Glutamatergic neuron (in vitro differentiated cells): Measurements from ENCODE around the gene SMAD2. TPM values are rescaled to one million over a fixed set of nuclear protein-coding genes. Genes with fewer than 3 reads are reported as not detected.

Experiments
- DNase-seq: peaks from one replicate; pipeline ENCODE4 v3.0.0; 2022
- H3K27ac Mint-ChIP-seq: one replicate; pipeline ENCODE4 v1.8.0; 2020; ENCODE audit warnings: mild to moderate bottlenecking, mixed read lengths, inconsistent platforms; ENCODE audit not compliant: unreplicated experiment
- H3K27me3 Mint-ChIP-seq: one replicate; pipeline ENCODE4 v1.8.0; 2020; ENCODE audit warnings: mild to moderate bottlenecking, moderate library complexity, mixed read lengths, inconsistent platforms; ENCODE audit not compliant: unreplicated experiment
- H3K36me3 Mint-ChIP-seq: one replicate; pipeline ENCODE4 v1.8.0; 2020; ENCODE audit warnings: mild to moderate bottlenecking, mixed read lengths, inconsistent platforms; ENCODE audit not compliant: unreplicated experiment
- H3K4me1 Mint-ChIP-seq: one replicate; pipeline ENCODE4 v1.8.0; 2020; ENCODE audit warnings: mild to moderate bottlenecking, low read depth, mixed read lengths, inconsistent platforms; ENCODE audit not compliant: unreplicated experiment
- H3K4me3 Mint-ChIP-seq: one replicate; pipeline ENCODE4 v1.8.0; 2020; ENCODE audit warnings: mild to moderate bottlenecking, mixed read lengths, inconsistent platforms; ENCODE audit not compliant: unreplicated experiment
- H3K9me3 Mint-ChIP-seq: one replicate; pipeline ENCODE4 v1.8.0; 2020; ENCODE audit warnings: mild to moderate bottlenecking, moderate library complexity, mixed read lengths, inconsistent platforms; ENCODE audit not compliant: unreplicated experiment
- total RNA-seq: library from RNA; stranded (reverse); fragmentation: NEBNext Ultra II Directional; extraction: Animal tissue kit (Norgen Biotek cat#: 25700); gene quantifications from one replicate; pipeline ENCODE4 v1.2.1, GENCODE V29; 2021; ENCODE audit not compliant: unreplicated experiment
- TF ChIP-seq, protein P1 (sequence below): fragments of 200-600 bp; sonication (generic); IDR thresholded peaks from one replicate; pipeline ENCODE4 v1.5.0; 2021; ENCODE audit not compliant: partially characterized antibody, unreplicated experiment

The SMAD2 gene
- total RNA-seq, 1 donor from 2014 or later, result 134 TPM

DNA sequence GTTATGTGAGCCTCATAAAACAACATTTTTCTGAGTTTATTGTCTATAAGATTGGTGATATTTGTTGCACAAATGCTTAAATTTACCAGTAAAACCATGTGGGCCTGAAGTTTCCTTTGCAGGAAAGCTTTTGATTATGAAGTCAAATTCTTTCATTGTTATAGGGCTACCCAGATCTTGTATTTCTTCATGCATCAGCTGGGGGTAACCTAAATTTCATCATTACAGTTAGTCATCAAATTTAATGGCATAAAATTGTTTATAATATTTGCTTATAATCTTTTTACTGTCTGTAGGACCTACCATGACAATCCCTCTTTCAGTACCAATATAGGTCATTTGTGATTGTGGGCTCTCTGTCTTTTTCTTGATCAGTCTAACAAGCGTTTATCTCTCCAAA lies 47.8 kb downstream of the SMAD2 start:
- Mint-ChIP-seq H3K36me3 (no peaks in the 10 kb centered on the region), H3K27ac (no peak overlapping the region), H3K27me3 (no peaks in the 10 kb centered on the region), H3K9me3 (no peaks in the 10 kb centered on the region), H3K4me1 (no peaks in the 10 kb centered on the region), H3K4me3 (no peak overlapping the region)
- DNase-seq, result no peak
- TF ChIP-seq, protein P1, sequence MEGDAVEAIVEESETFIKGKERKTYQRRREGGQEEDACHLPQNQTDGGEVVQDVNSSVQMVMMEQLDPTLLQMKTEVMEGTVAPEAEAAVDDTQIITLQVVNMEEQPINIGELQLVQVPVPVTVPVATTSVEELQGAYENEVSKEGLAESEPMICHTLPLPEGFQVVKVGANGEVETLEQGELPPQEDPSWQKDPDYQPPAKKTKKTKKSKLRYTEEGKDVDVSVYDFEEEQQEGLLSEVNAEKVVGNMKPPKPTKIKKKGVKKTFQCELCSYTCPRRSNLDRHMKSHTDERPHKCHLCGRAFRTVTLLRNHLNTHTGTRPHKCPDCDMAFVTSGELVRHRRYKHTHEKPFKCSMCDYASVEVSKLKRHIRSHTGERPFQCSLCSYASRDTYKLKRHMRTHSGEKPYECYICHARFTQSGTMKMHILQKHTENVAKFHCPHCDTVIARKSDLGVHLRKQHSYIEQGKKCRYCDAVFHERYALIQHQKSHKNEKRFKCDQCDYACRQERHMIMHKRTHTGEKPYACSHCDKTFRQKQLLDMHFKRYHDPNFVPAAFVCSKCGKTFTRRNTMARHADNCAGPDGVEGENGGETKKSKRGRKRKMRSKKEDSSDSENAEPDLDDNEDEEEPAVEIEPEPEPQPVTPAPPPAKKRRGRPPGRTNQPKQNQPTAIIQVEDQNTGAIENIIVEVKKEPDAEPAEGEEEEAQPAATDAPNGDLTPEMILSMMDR, result no peak

DNA sequence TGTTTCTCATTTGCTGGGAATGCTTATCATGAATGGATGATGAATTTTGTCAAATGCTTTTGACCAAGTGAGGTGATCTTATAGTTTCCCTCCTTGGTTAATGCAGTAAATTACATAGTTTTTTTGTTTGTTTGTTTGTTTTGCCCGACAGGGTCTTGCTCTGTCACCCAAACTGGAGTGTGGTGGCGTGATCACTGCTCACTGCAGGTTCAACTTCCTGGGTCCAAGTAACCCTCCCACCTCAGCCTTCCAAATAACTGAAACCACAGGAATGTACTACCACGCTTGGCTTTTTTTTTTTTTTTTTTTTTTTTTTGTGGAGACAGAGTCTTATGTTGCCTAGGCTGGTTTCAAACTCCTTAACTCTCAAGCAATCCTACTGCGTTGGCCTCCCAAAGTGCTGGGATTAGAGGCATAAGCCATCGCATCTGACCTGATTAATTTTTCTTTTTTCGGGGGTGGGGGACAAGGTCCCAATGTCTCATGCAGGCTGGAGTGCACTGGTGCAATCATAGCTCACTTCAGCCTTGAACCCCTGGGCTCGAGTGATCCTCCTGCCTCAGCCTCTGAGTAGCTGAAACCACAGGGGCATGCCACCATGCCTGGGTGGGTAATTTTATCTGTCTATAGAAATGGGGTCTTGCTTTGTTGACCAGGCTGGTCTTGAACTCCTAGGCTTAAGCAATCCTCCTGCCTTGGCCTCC lies 48.6 kb downstream of the SMAD2 start:
- H3K27me3 Mint-ChIP-seq, result no peaks in the 10 kb centered on the region
- no peak for DNase-seq
- H3K4me1 Mint-ChIP-seq, result no peaks in the 10 kb centered on the region
- H3K27ac Mint-ChIP-seq, result no peak overlapping the region
- no peaks in the 10 kb centered on the region for H3K36me3 Mint-ChIP-seq
- TF ChIP-seq, protein P1, result no peak
- H3K4me3 Mint-ChIP-seq, result no peak overlapping the region
- no peaks in the 10 kb centered on the region for H3K9me3 Mint-ChIP-seq

DNA sequence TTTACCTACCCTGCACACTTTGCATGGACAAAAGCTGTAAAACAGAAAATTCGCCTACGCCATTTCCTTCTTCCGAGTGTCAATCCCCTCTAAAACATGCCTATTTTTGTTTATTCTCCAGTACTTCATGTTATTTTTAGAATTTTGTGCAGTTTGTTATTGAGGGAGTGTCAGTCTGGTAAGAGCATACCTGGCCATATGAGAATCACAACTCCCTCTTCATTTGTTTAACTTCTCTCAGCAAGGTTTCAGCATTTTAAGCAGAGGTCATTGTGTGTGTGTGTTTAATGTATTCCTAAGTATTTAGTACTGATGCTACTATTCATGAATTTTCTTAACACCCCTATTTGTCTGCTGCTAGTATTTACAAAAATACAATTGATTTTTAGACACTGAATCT lies 49.4 kb downstream of the SMAD2 start:
- DNase-seq, result no peak
- no peaks in the 10 kb centered on the region for H3K36me3 Mint-ChIP-seq
- H3K4me3 Mint-ChIP-seq, result no peak overlapping the region
- no peaks in the 10 kb centered on the region for H3K27me3 Mint-ChIP-seq
- no peaks in the 10 kb centered on the region for H3K4me1 Mint-ChIP-seq
- TF ChIP-seq, protein P1, result no peak
- H3K9me3 Mint-ChIP-seq, result no peaks in the 10 kb centered on the region
- H3K27ac Mint-ChIP-seq, result no peak overlapping the region

DNA sequence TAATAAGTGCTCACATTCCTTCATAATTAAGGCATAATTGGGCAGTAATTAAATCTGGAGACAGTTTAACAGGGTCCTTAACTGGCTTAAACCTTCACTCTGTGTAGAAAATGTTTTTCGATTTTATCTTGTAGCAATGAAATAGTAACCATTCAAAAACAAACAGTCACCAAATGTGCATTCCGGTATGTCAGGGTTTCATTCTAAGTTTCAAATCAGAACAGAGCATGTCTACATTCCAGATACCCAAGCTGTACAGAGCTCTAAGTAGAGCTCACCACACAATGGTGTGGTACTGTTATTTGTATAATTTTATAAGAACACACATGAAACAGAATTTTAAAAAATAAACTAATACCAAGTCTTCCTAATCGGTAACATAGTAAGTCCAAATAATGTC lies 52.6 kb downstream of the SMAD2 start:
- Mint-ChIP-seq H3K9me3 (no peaks in the 10 kb centered on the region), H3K27me3 (no peaks in the 10 kb centered on the region), H3K4me1 (peaks cover 12% of the 10 kb centered on the region), H3K27ac (no peak overlapping the region), H3K36me3 (no peaks in the 10 kb centered on the region), H3K4me3 (no peak overlapping the region)
- no peak for DNase-seq
- TF ChIP-seq, protein P1, result no peak

DNA sequence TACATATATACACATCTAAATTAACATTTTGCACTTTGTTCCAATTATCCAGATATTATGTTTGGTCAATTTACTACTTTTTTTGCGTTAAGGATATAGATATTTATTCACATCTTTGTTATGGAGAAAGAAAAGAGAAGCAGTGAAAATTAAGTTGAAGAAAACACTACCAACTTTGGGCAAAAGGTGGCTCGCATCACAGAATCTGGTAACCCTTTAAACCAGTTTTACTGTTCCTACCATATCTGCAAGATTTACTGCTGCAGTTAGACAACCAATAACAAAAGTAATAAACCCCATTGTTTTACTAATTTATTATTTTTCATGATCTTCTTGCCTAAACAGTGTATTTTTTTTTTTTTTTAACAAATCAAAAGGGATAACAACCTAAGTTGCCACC lies 53.6 kb downstream of the SMAD2 start:
- no peak for DNase-seq
- H3K9me3 Mint-ChIP-seq, result peaks cover 2% of the 10 kb centered on the region
- no peaks in the 10 kb centered on the region for H3K36me3 Mint-ChIP-seq
- no peaks in the 10 kb centered on the region for H3K27me3 Mint-ChIP-seq
- H3K4me3 Mint-ChIP-seq, result no peak overlapping the region
- TF ChIP-seq, protein P1, result no peak
- H3K4me1 Mint-ChIP-seq, result peaks cover 12% of the 10 kb centered on the region
- H3K27ac Mint-ChIP-seq, result no peak overlapping the region
